T-helper 22 cell (primary cell): Measurements from ENCODE around the gene LARGE1.

Experiments used
- DNase-seq: peaks from one replicate; pipeline ENCODE4 v3.0.0-alpha.2; 2020; ENCODE audit warnings: low read depth

Gene LARGE1

GRCh38 chr22:33227791-33228190 is 692.5 kb downstream of the LARGE1 start:
- DNase-seq: no peak

- no peak for DNase-seq
Measured at GRCh38 chr22:33224841-33225240, 695.4 kb downstream of the LARGE1 start.
